IPS-NIHi7 (cell line): ENCODE data around the gene NLRP6.
"Not testable (repeated sequence)": the region's sequence is repeated elsewhere in the genome, so short reads cannot be mapped to it uniquely, and the experiment has no call there.

Experiments used
- DNase-seq: peaks from one replicate; pipeline ENCODE4 v3.0.0; 2012; ENCODE audit warnings: mixed read lengths; ENCODE audit errors: extremely low spot score

Gene NLRP6

DNA sequence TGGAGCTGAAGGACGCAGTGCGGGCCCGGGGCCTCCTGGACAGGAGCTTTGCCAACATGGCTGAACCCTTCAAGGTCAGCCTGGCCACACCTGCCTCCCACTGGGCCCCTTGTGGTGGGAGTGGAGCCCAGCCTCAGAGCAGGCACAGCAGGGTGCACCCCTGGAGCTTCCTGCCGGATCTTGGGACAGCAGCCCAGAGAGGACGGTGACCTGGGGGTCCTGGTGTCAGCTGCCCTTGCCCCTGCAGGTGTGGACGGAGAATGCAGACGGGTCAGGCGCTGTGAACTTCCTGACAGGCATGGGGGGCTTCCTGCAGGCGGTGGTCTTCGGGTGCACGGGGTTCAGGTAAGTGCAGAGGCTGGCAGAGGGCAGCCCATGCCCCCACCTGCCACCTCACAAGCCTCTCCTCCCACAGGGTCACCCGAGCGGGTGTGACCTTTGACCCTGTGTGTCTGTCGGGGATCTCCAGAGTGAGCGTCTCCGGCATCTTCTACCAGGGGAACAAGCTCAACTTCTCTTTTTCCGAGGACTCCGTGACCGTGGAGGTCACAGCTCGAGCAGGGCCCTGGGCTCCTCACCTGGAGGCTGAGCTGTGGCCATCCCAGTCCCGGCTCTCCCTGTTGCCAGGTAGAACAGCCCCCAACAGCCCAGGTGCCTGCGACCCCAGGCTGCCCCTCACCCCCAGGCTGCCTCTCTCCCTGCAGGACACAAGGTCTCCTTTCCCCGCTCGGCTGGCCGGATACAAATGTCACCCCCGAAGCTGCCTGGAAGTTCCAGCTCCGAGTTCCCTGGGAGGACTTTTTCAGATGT is 15.8 kb downstream of the NLRP6 start:
- no peak for DNase-seq

DNA sequence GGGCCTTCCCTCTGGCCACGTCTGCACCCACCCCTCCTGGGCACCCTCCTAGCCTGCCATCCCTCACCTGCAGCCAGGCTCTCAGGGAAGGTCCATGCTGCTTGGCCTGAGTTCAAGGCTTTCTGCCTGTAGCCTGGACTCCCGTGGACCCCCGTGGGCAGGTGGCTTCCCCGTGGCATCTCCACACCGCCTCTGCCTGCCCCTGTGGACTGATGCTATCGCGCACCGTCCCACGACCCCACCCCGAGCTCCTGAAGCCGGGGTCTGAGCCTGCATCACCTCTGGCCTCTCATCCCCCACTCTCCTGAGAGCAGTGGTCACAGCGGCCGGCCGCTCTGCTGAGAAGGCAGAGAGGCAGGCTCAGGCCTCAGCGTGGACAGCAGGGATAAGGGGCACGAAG is 16.6 kb downstream of the NLRP6 start:
- DNase-seq: no peak

DNA sequence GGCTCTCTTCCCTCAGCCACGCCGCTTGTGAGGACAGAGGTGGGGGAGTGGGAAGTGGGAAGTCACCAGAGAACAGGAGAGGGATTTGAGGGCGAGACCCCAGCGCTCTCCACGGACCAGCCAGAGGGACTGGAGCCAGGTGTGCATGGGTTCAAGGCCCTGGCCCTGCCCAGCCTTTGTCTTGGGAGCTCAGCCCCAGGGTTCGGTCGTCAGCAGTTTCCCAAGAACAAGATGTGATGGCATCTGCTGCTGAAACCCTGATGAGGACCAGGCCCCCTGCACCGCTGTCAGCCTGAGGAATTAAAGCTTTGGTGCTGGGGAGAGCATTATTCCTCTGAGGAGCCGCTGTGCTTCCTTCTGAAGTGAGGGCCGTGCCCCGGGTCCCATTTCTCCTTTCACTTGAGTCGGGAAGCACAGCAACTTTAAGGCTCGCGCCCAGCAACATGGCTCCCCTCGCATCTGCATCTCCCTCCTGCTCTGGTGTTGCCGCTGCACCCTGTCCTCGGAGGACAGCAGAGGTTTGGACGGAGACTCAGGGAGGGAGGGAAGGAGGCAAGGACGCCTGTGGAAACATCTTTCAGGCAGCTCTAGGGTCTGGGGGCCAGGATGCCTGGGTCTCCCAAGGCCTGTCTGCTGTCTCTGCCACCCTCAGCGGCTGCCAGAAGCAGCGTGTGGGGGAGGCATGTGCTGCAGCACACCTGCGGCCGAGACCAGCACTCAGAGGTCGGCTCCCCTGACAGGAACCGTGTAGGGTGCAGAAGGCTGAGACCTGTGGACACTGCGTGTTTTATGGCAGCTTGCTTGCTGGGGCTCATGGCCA is 17.4 kb downstream of the NLRP6 start:
- DNase-seq: no peak

- DNase-seq: no peak
Measured at GRCh38 chr11:296171-297050, 18.2 kb downstream of the NLRP6 start.

DNA sequence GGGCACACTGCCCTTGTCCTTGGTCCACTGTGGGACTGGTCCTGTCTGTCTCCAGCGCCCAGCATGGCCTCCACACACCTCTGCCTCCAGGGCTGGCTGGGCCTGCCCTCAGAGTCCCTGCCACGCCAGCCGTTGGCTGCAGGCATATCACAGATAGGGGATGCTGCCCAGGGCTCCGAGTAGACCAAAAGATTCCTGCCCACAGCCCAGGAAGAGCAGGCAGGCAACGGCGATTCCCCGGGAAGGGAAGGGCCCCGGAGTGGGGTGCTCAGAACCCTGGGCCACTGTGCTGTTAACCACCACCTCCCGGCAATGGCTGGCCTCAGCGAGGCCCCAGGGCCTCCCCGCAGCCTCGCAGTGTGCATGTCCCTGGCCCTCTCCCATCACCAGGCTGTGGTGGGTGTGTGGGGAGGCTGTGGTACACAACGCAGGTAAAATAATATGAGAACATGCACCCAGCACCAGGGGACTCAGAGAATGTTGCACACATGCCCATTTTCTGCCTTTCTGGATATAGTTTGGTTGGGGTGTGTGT is 18.9 kb downstream of the NLRP6 start:
- no peak for DNase-seq

- DNase-seq: no peak
Measured at GRCh38 chr11:297586-298405, 19.6 kb downstream of the NLRP6 start.

DNA sequence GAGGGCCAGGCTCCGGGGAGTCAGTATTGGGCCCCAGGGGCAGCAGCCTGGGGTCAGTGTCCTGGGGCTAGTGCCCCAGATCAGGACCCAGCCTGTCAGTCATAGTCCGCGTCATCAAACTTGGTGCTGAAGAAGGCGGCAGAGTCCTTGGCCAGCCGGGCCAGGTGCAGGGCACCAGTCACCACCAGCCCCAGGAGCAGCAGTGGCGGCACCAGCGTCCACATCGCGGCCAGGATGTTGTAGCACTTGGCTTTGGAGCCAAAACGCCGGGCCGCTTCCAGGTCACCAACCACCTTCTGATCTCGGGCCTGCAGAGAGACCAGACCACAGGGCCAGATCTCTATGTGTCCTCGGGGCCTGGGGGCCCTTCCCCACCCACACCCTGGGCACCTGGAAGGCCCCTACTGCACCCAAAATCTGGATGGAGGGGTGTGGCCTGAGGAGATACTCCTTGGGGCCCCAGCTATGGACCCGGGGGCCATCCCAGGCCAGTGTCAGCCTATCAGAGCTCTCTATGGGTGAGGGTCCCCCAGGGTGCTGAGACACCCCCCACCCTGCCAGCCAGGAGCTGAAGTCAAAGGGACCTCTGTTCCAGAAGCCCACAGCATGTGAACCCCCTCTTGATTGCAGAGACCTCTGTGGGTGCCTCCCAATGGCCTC is 20.3 kb downstream of the NLRP6 start:
- DNase-seq: no peak

GRCh38 chr11:299081-299891 is 21.1 kb downstream of the NLRP6 start, which contains the start of gene IFITM5:
Gene IFITM5 (minus strand): TSS chr11:299526. CDS start chr11:299490, 36 bp downstream.
- DNase-seq: no peak

DNA sequence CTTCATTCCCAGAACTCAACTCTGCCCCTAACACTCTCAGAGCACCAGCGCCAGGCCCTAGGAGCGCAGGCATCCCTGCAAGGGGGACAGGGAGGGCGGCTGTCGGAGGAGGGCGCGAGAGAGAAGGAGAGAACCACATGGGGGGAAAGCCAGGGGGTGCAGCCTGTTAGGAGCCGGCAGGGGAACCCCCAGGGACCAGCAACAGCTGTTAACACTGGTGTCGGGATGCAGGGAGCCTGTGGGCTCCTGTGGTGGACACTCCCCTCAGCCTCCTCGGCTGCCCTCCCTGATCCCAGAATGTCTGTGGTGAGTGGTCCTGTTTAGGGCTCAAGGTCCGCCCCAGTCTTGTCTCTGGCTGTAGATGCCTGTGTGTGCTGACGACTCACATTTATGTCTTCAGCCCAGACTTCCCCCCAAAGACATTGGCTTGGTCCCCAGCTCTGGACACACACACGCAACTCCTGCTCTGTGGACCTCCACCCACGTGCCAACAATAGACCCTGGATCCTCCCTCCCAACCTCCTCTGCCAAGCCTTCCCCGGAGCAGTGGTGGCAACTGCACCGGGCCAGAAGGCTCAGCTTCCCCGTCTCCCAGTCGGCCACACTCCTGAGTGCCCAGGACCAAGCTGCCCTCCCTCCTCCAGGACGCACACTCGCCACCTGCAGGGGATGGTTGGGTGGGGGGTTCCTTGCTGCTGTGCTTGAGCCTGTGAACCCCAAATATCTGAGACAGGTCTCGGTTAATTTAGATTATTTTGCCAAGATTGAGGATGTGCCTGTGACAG is 21.9 kb downstream of the NLRP6 start:
- no peak for DNase-seq

DNA sequence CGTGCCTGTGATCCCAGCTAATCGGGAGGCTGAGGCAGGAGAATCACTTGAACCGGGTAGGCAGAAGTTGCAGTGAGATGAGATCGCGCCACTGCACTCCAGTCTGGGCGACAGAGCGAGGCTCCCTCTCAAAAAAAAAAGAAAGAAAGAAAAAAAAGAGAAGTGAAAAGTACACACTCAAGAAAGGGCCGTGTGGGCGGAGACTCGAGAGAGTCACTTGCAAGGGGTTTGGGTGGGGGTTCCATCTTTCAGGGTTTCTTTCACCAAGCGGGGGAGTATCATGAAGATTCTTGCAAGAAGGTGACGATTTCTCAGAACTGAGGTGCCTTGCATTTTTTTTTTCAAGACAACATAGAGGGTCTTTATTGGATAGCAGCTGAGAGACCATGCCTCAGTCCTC is 25.2 kb downstream of the NLRP6 start:
- no peak for DNase-seq

DNA sequence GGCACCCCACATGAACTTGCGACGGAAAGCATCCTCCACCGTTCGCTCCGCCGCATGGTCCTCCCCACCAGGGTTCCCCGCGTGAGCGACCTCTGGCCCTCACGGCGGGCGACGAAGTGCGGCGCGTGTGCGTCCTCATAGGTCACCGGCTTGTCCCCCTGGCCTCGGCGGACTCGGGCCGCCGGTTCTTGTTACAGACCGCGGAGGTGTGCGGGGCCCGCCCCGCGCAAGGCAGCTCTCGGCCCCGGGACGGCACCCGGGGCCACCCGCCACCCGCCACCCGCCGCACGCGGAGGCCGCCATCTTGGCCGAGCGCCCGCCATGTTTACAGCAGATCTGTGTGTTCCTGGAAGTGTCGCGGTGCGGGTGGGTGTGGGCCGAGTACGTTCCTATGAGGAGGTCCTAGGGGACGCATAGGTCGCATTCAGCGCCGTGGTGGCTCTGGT is 25.9 kb downstream of the NLRP6 start:
- no peak for DNase-seq

DNA sequence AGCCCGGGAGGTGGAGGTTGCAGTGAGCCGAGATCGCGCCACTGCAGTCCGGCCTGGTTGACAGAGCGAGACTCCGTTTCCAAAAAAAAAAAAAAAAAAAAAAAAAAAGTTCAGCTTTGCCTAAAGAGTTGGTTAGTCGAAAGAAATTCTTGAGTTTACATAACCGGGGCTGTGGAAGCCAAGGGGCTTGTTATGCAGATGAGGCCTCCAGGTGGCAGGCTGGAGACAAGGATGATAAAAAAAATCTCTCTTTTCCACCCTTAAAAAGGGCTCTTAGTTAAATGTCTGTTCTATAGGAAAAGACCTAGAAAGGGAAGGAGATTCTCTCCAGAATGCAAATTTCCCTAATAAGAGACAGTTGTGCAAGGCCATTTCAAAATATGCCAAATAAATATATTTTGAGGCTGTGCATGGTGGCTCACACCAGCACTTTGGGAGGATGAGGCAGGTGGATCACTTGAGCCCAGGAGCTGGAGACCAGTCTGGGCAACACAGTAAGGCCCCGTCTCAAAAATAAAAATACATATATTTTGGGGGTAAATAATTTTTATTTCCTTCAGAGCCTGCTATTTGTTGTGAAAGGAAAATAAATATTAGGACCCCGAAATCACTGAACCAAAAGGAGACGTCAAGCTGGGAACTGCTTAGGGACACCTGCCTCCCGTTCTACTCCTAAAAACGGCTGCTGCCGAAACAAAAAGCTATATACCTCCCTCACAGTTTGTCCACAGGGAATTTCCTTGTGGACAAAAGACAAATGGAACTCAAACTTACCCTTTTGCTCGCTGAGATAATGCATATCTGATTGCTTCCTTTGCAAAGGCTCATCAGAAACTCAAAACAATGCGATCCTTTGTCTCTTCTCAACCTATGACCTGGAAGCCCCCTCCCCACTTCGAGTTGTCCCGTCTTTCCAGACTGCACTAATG is 27.0 kb downstream of the NLRP6 start:
- peak; percentile 79 for DNase-seq

- no peak for DNase-seq
Measured at GRCh38 chr11:305844-306211, 27.6 kb downstream of the NLRP6 start.

- no peak for DNase-seq
Measured at GRCh38 chr11:306645-307371, 28.6 kb downstream of the NLRP6 start.

DNA sequence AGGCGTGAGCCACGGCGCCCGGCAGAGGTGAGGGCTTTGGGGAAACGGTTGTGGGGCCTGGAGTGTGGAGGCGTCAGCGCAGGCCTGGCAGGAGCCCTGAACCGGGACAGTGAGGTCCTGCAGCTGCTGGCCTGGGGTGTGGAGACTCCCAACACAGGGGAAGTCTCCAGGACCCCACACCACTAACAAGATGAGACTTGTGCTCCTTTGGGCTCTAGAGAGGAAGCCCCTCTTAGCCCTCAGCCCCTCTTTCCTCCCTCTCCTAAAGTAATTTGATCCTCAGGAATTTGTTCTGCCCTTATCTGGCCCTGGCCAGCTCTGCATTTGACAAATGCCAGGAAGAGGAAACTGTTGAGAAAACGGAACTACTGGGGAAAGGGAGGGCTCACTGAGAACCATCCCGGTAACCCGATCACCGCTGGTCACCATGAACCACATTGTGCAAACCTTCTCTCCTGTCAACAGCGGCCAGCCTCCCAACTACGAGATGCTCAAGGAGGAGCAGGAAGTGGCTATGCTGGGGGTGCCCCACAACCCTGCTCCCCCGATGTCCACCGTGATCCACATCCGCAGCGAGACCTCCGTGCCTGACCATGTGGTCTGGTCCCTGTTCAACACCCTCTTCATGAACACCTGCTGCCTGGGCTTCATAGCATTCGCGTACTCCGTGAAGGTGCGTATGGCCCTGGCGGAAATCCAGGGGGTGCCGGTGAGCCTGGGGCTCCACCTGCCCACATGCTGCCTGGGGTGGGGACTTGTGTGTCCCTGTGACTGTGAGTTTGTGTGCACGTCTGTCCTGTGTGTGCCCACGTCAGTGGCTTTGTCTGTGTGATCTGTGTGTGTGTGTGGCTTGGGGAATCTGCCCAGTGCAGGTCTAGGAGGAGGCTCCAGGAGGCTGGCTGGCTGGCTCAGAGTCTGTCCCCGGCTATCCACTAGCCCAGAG is 29.8 kb downstream of the NLRP6 start, which contains the start of gene IFITM2:
IFITM2 (plus strand) TSS at position 51 of the 943 bp plus-strand sequence; CDS start at position 428, 377 bp downstream.
- not testable (repeated sequence) for DNase-seq
